TTC549 (cell line): ENCODE data around the gene MPRIP.

Experiments used
- FAIRE-seq: peaks from 2 replicates; lab custom pipeline; 2012; peaks lifted over from hg19 to GRCh38; lab: Jason Lieb, UNC

MPRIP gene

GRCh38 chr17:17235212-17236174 lies 193.2 kb downstream of the MPRIP start:
- no peak for FAIRE-seq

- no peak for FAIRE-seq
These were observed 194.2 kb downstream of the MPRIP start for GRCh38 chr17:17236295-17237025.

DNA sequence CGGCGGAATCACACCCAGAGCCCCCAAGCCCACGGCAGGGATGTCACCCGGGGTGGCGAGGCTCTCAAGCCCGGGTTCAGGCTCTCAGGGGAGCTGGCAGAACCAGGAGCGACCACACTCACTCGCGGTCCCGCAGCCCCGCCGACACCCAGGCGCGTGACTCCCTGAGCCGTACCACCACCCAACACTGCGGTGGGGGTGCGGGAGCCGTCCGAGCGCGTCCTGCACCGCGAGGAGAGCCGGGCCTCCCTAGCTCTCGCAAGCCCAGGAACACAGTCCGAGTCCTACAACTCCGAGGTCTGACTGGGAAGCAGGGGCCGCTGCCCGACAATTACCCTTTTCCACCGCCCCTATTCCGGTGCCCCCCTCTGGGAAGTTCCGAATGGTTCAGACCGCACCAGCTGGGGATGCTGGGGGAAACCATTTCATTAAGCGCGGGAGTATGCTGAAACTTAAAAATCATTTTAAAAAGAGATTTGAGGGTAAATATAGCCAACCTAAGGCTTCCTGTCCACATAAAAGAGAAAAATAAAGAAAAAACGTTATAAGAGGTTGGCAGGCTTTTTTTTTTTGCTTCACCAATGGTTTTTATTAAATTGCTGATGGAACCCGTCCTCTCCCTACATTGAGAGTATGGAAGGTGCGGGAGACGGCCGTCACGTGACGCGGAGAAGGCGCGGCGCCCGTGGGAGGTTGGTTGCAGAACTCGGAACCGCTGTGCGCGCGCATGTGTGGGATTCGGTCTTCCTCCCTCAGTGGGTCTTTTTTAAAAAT lies 195.0 kb downstream of the MPRIP start, which contains the start of gene FLCN:
FLCN (minus strand) TSS at position 143 of the 774 bp plus-strand sequence. CDS start 9,031 bp downstream, outside the sequence.
- no peak for FAIRE-seq

DNA sequence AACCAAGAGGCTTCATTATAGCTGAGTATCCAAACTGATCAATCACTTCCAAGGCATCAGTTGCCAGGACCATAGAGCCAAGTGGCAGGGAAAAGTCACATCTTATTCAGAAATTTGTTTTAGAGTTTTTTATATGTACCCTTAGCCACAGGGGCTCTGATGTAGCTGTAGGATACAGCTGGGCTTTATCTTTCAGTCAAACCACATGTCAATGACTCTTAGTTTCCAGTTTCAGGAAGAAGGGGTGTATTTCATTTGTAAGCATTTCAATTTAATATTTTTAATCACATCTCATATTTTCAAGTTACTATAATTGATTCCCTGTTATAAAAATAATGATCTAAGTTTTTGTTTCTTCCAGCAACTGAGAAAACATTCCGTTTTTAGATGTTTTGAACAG lies 197.6 kb downstream of the MPRIP start:
- FAIRE-seq = no peak

- no peak for FAIRE-seq
These were observed 199.4 kb downstream of the MPRIP start for GRCh38 chr17:17241656-17242055.

DNA sequence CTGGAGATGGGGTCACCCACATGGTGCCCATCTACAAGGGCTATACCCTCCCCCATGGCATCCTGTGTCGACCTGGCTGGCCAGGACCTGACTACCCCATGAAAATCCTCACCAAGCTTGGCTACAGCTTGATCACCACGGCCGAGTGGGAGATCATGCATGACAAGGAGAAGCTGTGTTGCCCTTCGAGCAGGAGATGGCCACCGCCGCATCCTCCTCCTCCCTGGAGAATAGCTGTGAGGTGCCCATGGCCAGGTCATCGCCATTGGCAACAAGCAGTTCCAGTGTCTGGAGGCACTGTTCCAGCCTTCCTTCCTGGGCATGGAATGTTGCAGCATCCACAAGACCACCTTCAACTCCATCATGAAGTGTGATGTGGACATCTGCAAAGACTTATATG lies 200.0 kb downstream of the MPRIP start:
- no peak for FAIRE-seq
